ENCODE measurements around the gene TYW1.
"Not testable (repeated sequence)": the region's sequence is repeated elsewhere in the genome, so short reads cannot be mapped to it uniquely, and the experiment has no call there.

Gene TYW1

DNA sequence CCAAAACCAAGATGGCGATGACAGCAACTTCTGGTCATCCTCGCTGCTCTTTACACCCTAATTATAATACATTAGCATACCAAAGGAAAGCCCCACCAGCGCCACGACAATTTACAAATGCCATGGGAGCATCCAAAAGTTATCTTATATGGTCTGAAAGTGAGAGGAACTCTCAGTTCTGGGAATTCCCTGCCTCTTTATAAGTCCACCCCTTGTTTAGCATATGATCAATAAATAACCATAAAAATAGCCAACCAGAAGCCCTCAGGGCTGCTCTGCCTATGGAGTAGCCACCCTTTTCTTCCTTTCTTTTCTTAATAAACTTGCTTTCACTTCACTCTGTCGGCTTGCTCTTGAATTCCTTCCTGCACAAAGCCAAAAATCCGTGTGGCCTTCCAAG is 262.7 kb downstream of the TYW1 start:
- not testable (repeated sequence) for DNase-seq

DNA sequence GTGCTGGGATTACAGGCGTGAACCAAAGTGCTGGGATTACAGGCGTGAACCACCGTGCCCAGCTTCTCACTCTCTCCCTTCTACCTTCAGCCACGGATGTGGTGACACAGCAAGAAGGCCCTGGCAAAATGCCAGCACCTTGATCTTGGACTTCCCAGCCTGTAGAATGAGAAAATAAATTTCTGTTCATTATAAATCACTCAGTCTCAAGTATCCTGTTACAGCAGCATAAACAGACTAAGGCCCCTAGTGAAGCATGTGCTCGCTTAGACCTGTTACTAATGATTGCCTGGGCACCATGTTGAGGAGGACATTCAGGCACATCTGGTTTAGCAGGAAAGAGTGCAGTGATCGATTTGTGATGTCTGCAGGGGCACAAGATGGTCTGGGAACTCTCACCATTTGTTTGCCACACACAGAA is 263.5 kb downstream of the TYW1 start:
- not testable (repeated sequence) for DNase-seq

DNA sequence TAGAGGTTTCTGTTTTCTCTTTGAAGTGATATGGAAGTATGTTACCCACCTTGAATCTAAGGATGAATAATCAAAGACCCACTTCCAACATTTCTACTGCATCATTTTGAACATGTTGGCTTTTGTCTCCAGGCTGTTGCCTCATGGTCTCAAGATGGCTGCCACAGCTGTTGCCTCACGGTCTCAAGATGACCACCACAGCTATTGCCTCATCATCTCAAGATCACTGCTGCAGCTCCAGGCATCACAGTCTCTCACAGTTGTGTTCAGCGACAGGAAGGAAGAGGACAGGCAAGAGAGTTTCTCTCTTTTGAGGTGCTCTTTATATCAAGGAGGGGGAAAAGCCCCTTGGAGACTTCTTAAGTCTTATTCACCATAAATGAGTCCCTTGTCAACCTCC is 267.4 kb downstream of the TYW1 start:
- not testable (repeated sequence) for DNase-seq

DNA sequence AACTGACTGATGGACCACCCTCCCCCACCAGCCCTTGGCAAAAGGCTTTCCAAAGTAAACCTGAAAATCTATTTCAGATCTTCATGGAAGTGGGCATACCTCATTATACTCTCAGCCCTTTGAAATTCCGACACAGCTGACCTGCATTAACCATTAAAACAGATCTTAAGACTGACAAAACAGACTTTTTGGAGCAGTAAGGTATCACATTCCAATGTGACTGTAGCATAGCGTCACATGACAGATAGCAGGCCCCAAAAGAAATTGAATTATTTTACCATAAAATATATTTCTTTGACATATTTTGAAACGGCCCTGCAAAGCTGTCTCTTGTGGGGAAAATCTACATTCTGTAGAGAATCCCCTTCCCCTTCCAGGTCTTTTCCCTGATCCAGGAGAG is 269.4 kb downstream of the TYW1 start:
- not testable (repeated sequence) for DNase-seq

DNA sequence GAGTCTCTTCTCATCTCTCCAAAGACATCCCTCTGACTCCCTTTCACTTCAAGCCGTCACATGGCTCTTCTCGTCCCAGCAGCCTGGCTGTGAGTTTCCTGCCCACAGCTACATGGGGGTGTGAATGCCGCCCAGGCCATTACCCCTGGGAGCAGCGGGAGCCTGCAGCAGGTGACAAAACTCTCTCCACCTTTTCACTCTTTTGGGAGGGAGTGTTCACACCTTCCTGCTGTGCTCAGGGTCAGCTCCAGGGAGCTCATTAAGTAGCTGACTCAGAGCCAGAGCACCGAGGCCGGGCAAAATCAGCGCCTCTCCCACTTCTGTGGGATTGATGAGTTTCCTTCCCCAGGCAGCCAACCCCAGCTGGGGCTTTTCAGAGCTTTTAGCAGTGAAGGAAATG is 271.3 kb downstream of the TYW1 start:
- no peak for DNase-seq

DNA sequence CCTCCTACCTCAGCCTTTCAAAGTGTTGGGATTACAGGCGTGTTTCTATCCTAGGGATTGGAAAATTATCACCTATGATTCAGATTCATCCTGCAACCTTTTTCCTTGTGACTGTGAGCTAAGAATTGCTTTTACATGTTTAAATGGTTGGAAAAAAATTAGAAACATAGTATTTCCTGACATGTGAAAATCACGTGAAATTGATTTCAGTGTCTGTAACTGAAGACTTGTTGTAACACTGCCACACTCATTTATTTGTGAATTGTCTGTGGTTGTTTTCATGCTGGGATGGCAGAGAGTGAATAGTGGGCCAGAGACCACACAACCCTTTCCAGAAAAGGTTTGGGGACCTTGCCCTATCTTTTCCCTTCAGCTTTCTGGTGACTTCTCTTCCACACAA is 273.3 kb downstream of the TYW1 start:
- DNase-seq, result not testable (repeated sequence)
